PFSK-1 (cell line): ENCODE data around the gene TADA2A.

Experiments
- FOXP2 ChIP-seq: optimal IDR thresholded peaks from 2 replicates; pipeline ENCODE3; 2011; ENCODE audit warnings: borderline replicate concordance, control low read depth, inconsistent platforms; ENCODE audit not compliant: insufficient read depth; ENCODE audit errors: extremely low read length, extremely low read depth
- POLR2AphosphoS5 ChIP-seq: IDR thresholded peaks from 2 replicates; pipeline ENCODE4 v1.6.1; 2012; ENCODE audit warnings: low read depth, mild to moderate bottlenecking, control low read depth, low read length, moderate library complexity
- REST ChIP-seq, 2 experiments: IDR thresholded peaks; 2 replicates each; pipeline versions ENCODE4 v1.6.1 to v1.8.0; 2011 to 2012; ENCODE audit warnings: low read depth in 2 of 2, low read length in 2 of 2, control low read depth in 1 of 2, inconsistent platforms in 1 of 2, mild to moderate bottlenecking in 1 of 2, moderate library complexity in 1 of 2; ENCODE audit not compliant: insufficient read depth in 1 of 2
- SIN3A ChIP-seq: IDR thresholded peaks from 2 replicates; pipeline ENCODE4 v1.6.1; 2012; ENCODE audit warnings: mild to moderate bottlenecking, low read length, moderate library complexity, borderline replicate concordance; ENCODE audit not compliant: insufficient read depth
- TAF1 ChIP-seq: IDR thresholded peaks from 2 replicates; pipeline ENCODE4 v1.6.1; 2012; ENCODE audit warnings: low read length, control low read depth, borderline replicate concordance; ENCODE audit not compliant: insufficient read depth

TADA2A gene

DNA sequence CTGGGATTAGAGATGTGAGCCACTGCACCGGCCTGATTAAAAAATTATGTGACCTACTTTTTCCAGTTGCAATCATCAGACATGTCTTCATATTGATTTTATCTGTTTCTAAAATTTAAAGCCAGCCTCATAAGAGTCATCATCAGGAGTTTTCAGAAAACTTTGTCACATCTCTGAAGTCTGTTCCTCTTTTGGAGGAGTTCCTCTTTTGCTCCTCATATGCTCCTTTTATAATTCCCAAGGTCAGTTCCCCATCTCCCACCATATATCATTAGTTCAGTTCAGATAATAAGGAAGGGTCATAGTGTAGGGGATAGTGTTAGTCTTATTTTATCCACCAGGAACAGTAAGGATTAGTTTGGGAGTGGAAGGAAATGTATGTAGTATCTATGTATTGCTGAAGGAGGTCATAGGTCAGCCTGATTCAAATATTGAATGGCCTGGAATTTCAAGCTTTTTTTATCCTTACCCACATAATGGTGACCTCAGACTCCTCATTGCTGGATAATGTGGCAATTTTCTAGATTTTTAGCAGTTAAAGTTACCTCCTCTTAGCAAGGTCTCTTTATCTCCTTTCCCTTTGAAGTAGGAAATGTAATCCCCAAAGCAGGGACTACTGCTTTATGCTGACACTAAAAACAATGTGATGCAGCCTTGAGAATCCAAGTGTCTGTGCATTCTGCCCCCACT is 69.2 kb downstream of the TADA2A start:
- TF ChIP-seq SIN3A (no peak), POLR2AphosphoS5 (no peak), TAF1 (no peak), REST (IDR thresholded peaks at IDR 0.05; ENCODE audit: insufficient read depth in 1 of 2, low read depth in 2 of 2, low read length in 2 of 2) (no peak), FOXP2 (no peak)

GRCh38 chr17:37476431-37477120 is 69.9 kb downstream of the TADA2A start:
- TF ChIP-seq TAF1 (no peak), REST (IDR thresholded peaks at IDR 0.05; ENCODE audit: insufficient read depth in 1 of 2, low read depth in 2 of 2, low read length in 2 of 2) (no peak), SIN3A (no peak), FOXP2 (no peak), POLR2AphosphoS5 (no peak)

DNA sequence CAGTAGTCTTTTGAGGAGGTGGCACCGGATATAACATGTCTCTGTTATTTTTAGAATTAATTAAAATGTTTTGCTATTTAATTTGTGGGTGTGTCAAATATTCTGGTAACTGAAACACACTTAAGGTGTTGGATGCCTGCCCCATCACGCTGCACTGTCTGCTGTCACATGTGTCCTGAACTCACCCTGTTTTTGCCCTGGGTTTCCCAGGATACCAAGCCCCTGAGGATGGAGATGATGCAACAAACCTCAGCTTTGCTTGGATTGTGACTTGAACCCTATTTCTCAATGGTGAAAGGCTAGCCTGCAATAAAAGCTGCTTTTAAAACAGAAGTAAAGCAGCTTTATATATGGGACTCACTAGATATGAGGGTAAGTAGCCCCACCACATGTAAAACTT is 71.5 kb downstream of the TADA2A start:
- TF ChIP-seq REST (IDR thresholded peaks at IDR 0.05; ENCODE audit: insufficient read depth in 1 of 2, low read depth in 2 of 2, low read length in 2 of 2) (no peak), FOXP2 (no peak), TAF1 (no peak), SIN3A (no peak), POLR2AphosphoS5 (no peak)

DNA sequence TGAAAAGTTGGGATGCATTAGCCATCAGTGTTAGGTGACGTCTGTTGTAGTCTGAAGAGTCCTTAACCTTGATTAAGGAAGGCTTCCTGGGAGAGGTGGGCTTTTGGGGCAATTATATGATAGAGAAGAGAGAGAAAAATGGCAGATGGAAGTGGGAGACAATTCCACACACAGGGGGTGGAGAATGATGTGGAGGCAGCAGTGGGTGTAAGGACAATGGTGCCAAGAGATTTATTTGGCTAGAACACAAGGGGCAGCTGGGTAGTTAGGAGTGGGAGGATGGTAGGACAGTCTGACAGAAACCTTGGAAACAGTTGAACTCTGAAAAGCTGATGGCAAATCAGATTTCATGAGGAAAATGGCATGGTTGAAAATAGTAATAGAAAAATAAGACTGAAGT is 72.3 kb downstream of the TADA2A start:
- TF ChIP-seq POLR2AphosphoS5 (no peak), REST (IDR thresholded peaks at IDR 0.05; ENCODE audit: insufficient read depth in 1 of 2, low read depth in 2 of 2, low read length in 2 of 2) (no peak), FOXP2 (no peak), SIN3A (no peak)

DNA sequence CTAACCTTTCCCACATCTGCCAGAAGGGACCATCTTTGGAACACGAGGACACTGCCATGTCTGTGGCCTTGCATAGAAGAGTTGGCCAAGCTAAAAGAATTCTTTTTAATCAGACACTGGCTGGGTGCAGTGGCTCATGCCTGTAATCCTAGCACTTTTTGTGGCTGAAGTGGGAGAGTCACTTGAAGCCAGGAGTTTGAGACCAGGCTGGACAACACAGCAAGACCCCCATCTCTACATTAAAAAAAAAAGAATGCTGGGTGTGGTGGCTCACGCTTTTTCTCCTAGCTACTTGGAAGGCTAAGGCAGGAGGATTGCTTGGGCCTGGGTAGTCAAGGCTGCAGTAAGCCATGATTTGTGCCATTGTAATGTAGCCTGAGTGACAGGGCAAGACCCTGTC is 73.7 kb downstream of the TADA2A start:
- no peak for TF ChIP-seq FOXP2
- TF ChIP-seq SIN3A: no peak
- TF ChIP-seq POLR2AphosphoS5: no peak
- TF ChIP-seq REST (IDR thresholded peaks at IDR 0.05; ENCODE audit: insufficient read depth in 1 of 2, low read depth in 2 of 2, low read length in 2 of 2): no peak
- no peak for TF ChIP-seq TAF1
